HCT116 (cell line): ENCODE measurements around the gene GSTM4. TPM values are rescaled to one million over a fixed set of nuclear protein-coding genes. Genes with fewer than 3 reads are reported as not detected.
A peak's percentile ranks its signal among the peaks of the same experiment; 100 is the strongest.

ENCODE experiments used
- ATAC-seq: fragments of 200-7000 bp; cut with Tn5 transposase; 2 replicates; pipeline ENCODE4 v1.9.1; 2020; ENCODE audit warnings: mild to moderate bottlenecking, moderate library complexity
- BruUV-seq: library from RNA; stranded (reverse); fragments of 400-500 nt; replicated peaks from 2 replicates; lab custom pipeline; 2021; lab: Mats Ljungman, UMichigan
- CTCF ChIA-PET: fragments of 300-600 bp; sonication (Branson Sonifier 250); formaldehyde crosslinking; loops from one replicate; lab custom pipeline; 2021; ENCODE audit warnings: antibody characterized with exemption; lab: Charles Lee
- POLR2A ChIA-PET: fragments of 300-600, 350-600 bp; sonication (Branson Sonifier 250); formaldehyde crosslinking; loops from one replicate; lab custom pipeline; 2021; ENCODE audit warnings: antibody characterized with exemption; lab: Charles Lee
- RAD21 ChIA-PET, 2 experiments: fragments of 300-600 bp; sonication (Branson Sonifier 250); formaldehyde crosslinking; loops; one replicate each; lab custom pipeline; 2023; ENCODE audit warnings: low total read pairs in 2 of 2; ENCODE audit not compliant: uncharacterized antibody in 2 of 2, unreplicated experiment in 2 of 2, low non-redundant PET in 1 of 2; lab: Charles Lee
- DNase-seq: peaks from one replicate; pipeline ENCODE4 v3.0.0-alpha.2; 2010; ENCODE audit warnings: low read depth, low spot score
- H2AFZ ChIP-seq: fragments of 200-600 bp; shearing (Covaris generic), sonication (generic); 2 replicates; pipeline ENCODE4 v1.6.1; 2017; ENCODE audit warnings: low read depth, mixed run types, mixed read lengths, antibody characterized with exemption, low read length; ENCODE audit not compliant: poor library complexity, severe bottlenecking
- H3K27ac ChIP-seq: 2 replicates; pipeline ENCODE4 v1.5.1; 2012; ENCODE audit warnings: low read depth, low read length
- H3K27me3 ChIP-seq: fragments of 200-600 bp; sonication (generic); 2 replicates; pipeline ENCODE4 v1.6.1; 2016; ENCODE audit warnings: mixed run types, low read length, mixed read lengths; ENCODE audit not compliant: insufficient read depth
- H3K36me3 ChIP-seq, 2 experiments: fragments of 200-500 bp in 1 of 2; fragments of 200-600 bp in 1 of 2; sonication (Bioruptor generic) in 1 of 2; sonication (generic) in 1 of 2; 2 replicates each; pipeline versions ENCODE4 v1.5.1 to v1.6.1; 2014 to 2016; ENCODE audit warnings: low read length in 2 of 2, inconsistent platforms in 1 of 2, mixed read lengths in 1 of 2, mixed run types in 1 of 2; ENCODE audit not compliant: insufficient read depth in 2 of 2, control insufficient read depth in 1 of 2
- H3K4me1 ChIP-seq, 2 experiments: fragments of 200-600 bp in 1 of 2; sonication (generic) in 1 of 2; 2 replicates each; pipeline versions ENCODE4 v1.5.1 to v1.6.1; 2012 to 2017; ENCODE audit warnings: low read length in 2 of 2, inconsistent platforms in 1 of 2, mild to moderate bottlenecking in 1 of 2, mixed read lengths in 1 of 2, mixed run types in 1 of 2, moderate library complexity in 1 of 2; ENCODE audit not compliant: insufficient read depth in 2 of 2, control insufficient read depth in 1 of 2
- H3K4me2 ChIP-seq: fragments of 200-600 bp; sonication (generic); 2 replicates; pipeline ENCODE4 v1.6.1; 2017; ENCODE audit warnings: mixed run types, low read length, mixed read lengths
- H3K4me3 ChIP-seq, 2 experiments: fragments of 200-600 bp in 1 of 2; sonication (generic) in 1 of 2; replicated peaks in 1 of 2; 2 replicates each; pipeline ENCODE4 v1.5.1; 2011 to 2016; ENCODE audit warnings: low read length in 2 of 2, control low read depth in 1 of 2, low read depth in 1 of 2, mild to moderate bottlenecking in 1 of 2, mixed read lengths in 1 of 2, mixed run types in 1 of 2
- H3K79me2 ChIP-seq: fragments of 200-600 bp; sonication (generic); 2 replicates; pipeline ENCODE4 v1.6.1; 2017; ENCODE audit warnings: mild to moderate bottlenecking, mixed run types, low read length, moderate library complexity, mixed read lengths; ENCODE audit not compliant: insufficient read depth
- H3K9ac ChIP-seq: fragments of 200-600 bp; sonication (generic); 2 replicates; pipeline ENCODE4 v1.6.1; 2016; ENCODE audit warnings: low read length, mixed read lengths
- H3K9me2 ChIP-seq: fragments of 200-600 bp; sonication (generic), shearing (Covaris generic); 2 replicates; pipeline ENCODE4 v1.6.1; 2017; ENCODE audit warnings: mixed run types, mild to moderate bottlenecking, moderate library complexity; ENCODE audit not compliant: insufficient read depth
- H3K9me3 ChIP-seq, 2 experiments: fragments of 200-500 bp in 1 of 2; fragments of 200-600 bp in 1 of 2; sonication (Bioruptor generic) in 1 of 2; sonication (generic) in 1 of 2; 2 replicates each; pipeline ENCODE4 v1.6.1; 2014 to 2017; ENCODE audit warnings: low read length in 2 of 2, mixed read lengths in 2 of 2, inconsistent platforms in 1 of 2, low read depth in 1 of 2, mild to moderate bottlenecking in 1 of 2, mixed run types in 1 of 2, moderate library complexity in 1 of 2; ENCODE audit not compliant: control insufficient read depth in 1 of 2, insufficient read depth in 1 of 2
- H4K20me1 ChIP-seq: fragments of 200-600 bp; sonication (generic), shearing (Covaris generic); 2 replicates; pipeline ENCODE4 v1.6.1; 2017; ENCODE audit warnings: mixed run types, mild to moderate bottlenecking, moderate library complexity; ENCODE audit not compliant: insufficient read depth
- CEBPB ChIP-seq: IDR thresholded peaks from 2 replicates; pipeline ENCODE4 v1.6.1; 2012; ENCODE audit warnings: low read depth
- EZH2 ChIP-seq: fragments of 200-600 bp; sonication (generic); IDR thresholded peaks from 2 replicates; pipeline ENCODE4 v1.6.1; 2017; ENCODE audit warnings: antibody characterized with exemption, mixed run types
- FOSL1 ChIP-seq: IDR thresholded peaks from 2 replicates; pipeline ENCODE4 v1.6.1; 2012; ENCODE audit warnings: low read depth
- JUND ChIP-seq: IDR thresholded peaks from 2 replicates; pipeline ENCODE4 v1.6.1; 2012
- MAX ChIP-seq: IDR thresholded peaks from 2 replicates; pipeline ENCODE4 v1.6.1; 2012
- POLR2A ChIP-seq: IDR thresholded peaks from 2 replicates; pipeline ENCODE4 v1.7.0; 2011; ENCODE audit warnings: borderline replicate concordance; ENCODE audit not compliant: insufficient read depth, insufficient read length; ENCODE audit errors: extremely low read depth
- TCF7L2 ChIP-seq: IDR thresholded peaks from 2 replicates; pipeline ENCODE4 v1.7.0; 2011; ENCODE audit warnings: borderline replicate concordance, inconsistent platforms; ENCODE audit not compliant: insufficient read depth, insufficient read length; ENCODE audit errors: extremely low read depth
- ZBTB33 ChIP-seq: IDR thresholded peaks from 2 replicates; pipeline ENCODE4 v1.6.1; 2011; ENCODE audit warnings: mild to moderate bottlenecking, low read length, moderate library complexity; ENCODE audit not compliant: insufficient replicate concordance; ENCODE audit errors: extremely low read depth
- ZNF274 ChIP-seq: fragments of 200-500 bp; sonication (Bioruptor generic); IDR thresholded peaks from 2 replicates; pipeline ENCODE4 v1.6.1; 2014; ENCODE audit warnings: mild to moderate bottlenecking, low read depth, low read length, inconsistent platforms
- intact Hi-C: fragments of 100-400 bp; cut with micrococcal nuclease; formaldehyde crosslinking; loops from 2 replicates; pipeline ENCODE4 v1.10.0; 2022
- total RNA-seq: library from RNA; stranded (reverse); gene quantifications from one replicate; pipeline ENCODE4 v1.2.1, GENCODE V29; 2021; ENCODE audit not compliant: unreplicated experiment
- TF ChIP-seq, protein P1 (sequence below): IDR thresholded peaks from 2 replicates; pipeline ENCODE4 v1.6.1; 2012; ENCODE audit warnings: low read depth

Gene GSTM4
- total RNA-seq, 1 experiment from 2014 or later: 15.9 TPM

DNA sequence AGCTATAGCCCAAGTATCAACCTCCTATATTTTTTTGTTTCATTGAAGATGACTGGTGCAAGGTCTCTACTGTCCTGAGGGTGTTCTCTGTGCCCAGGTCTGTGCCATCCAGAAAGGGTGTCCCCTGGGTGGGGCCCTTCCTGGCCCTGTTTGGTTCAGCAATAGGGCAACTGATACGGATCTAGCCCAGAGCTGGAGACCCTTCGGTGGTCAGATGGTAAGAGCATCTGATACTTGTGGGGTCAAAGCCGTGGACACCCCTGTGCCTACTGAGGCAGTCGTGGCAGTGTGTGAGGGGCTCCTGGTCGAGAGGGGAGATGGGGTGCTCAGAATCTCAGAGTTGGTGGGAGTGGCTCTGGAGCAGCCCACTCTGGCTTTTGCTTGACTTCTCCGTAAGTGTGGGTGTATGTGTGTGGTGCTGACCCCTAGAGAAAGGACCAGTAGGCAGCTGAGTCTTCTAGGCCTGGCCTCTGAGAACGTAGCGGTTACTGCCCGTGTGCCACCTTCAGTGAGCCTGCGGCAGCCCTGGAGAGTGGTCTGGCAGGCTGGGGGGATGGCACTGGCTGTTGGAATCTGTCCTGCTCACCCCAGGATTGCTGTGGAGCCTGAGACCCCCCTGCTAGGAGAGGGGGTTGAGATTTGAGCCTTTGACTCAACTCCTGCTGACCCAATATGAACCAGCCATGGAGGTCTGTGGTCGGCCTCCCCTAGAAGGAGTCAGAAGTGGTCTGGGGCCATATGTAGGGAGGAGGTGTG lies 33.6 kb upstream of the GSTM4 start:
- ATAC-seq (no peak), DNase-seq (no peak)
- H3K79me2 ChIP-seq: peaks cover 53% of the 10 kb centered on the region
- RAD21 ChIA-PET: no interaction called here
- CTCF ChIA-PET: no interaction called here
- H3K9me3 ChIP-seq: no peaks in the 10 kb centered on the region
- H3K4me2 ChIP-seq: 0 out of 2 replicates have a peak overlapping the region, but pooled peaks have one; percentile 100
- no peak overlapping the region for H2AFZ ChIP-seq
- no TSS peak for BruUV-seq
- no peak overlapping the region for H3K4me3 ChIP-seq
- H3K36me3 ChIP-seq: no peaks in the 10 kb centered on the region; a peak in 1 of 4 replicates
- no peaks in the 10 kb centered on the region for H3K9me2 ChIP-seq
- no peak overlapping the region for H3K9ac ChIP-seq
- intact Hi-C loops: no loop called here
- POLR2A ChIA-PET: no interaction called here
- TF ChIP-seq MAX (no peak), FOSL1 (no peak), ZNF274 (no peak), EZH2 (no peak)
- TF ChIP-seq, all 23 proteins: peak for 0
- H4K20me1 ChIP-seq: no peaks in the 10 kb centered on the region
- H3K27me3 ChIP-seq: no peaks in the 10 kb centered on the region
- no peak overlapping the region; the same call in 1 of the 2 replicates for H3K27ac ChIP-seq
- peaks cover 30 to 39% of the 10 kb centered on the region in 2 experiments; a peak in 3 of 4 replicates for H3K4me1 ChIP-seq

DNA sequence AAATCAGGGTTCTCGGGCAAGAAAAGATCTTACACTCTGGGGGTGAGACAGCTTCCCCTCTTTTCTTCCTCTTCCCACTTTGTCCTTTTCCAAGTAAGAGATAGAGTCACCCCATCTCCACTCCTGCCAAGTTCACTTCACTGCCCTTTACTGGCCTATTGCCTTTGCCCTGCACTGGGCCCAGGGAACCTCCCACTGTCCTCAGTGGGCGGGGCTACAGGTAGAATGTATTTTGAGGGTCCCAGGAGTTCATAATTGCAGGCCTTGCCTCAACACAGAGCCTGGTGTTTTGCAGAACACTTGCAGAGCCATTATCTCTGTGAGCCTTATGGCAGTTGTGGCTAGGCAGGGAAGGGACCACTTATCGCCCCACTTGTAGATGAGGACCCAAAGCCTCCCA lies 33.0 kb upstream of the GSTM4 start:
- RAD21 ChIA-PET: no interaction called here
- POLR2A ChIA-PET: no interaction called here
- TF ChIP-seq ZBTB33 (no peak), JUND (no peak), CEBPB (no peak), TCF7L2 (no peak), POLR2A (no peak), FOSL1 (no peak)
- TF ChIP-seq, protein P1, sequence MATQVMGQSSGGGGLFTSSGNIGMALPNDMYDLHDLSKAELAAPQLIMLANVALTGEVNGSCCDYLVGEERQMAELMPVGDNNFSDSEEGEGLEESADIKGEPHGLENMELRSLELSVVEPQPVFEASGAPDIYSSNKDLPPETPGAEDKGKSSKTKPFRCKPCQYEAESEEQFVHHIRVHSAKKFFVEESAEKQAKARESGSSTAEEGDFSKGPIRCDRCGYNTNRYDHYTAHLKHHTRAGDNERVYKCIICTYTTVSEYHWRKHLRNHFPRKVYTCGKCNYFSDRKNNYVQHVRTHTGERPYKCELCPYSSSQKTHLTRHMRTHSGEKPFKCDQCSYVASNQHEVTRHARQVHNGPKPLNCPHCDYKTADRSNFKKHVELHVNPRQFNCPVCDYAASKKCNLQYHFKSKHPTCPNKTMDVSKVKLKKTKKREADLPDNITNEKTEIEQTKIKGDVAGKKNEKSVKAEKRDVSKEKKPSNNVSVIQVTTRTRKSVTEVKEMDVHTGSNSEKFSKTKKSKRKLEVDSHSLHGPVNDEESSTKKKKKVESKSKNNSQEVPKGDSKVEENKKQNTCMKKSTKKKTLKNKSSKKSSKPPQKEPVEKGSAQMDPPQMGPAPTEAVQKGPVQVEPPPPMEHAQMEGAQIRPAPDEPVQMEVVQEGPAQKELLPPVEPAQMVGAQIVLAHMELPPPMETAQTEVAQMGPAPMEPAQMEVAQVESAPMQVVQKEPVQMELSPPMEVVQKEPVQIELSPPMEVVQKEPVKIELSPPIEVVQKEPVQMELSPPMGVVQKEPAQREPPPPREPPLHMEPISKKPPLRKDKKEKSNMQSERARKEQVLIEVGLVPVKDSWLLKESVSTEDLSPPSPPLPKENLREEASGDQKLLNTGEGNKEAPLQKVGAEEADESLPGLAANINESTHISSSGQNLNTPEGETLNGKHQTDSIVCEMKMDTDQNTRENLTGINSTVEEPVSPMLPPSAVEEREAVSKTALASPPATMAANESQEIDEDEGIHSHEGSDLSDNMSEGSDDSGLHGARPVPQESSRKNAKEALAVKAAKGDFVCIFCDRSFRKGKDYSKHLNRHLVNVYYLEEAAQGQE: no peak

More for the DNA sequence above, 33.0 kb upstream of the GSTM4 start:
- no TSS peak for BruUV-seq
- DNase-seq: no peak
- Histone ChIP-seq H3K9ac (no peak overlapping the region), H3K27me3 (no peaks in the 10 kb centered on the region), H3K9me2 (no peaks in the 10 kb centered on the region), H3K4me3 (no peak overlapping the region), H3K9me3 (no peaks in the 10 kb centered on the region), H4K20me1 (no peaks in the 10 kb centered on the region), H3K36me3 (peaks cover 0 to 2% of the 10 kb centered on the region in 2 experiments; a peak in 2 of 4 replicates), H3K4me2 (no peak overlapping the region), H3K4me1 (peaks cover 25 to 33% of the 10 kb centered on the region in 2 experiments; a peak in 3 of 4 replicates), H2AFZ (no peak overlapping the region), H3K27ac (no peak overlapping the region; the same call in 1 of the 2 replicates), H3K79me2 (peaks cover 53% of the 10 kb centered on the region)
- intact Hi-C loops: no loop called here
- no peak for ATAC-seq
- CTCF ChIA-PET: interaction anchor here (1.8 kb wide), 1 partner anchor 17 kb away, joined by 7 read pairs; no protein-coding TSS in a partner anchor
